Activated naive CD4-positive, alpha-beta T cell treated with anti-CD3 and anti-CD28 coated beads for 36 hours (primary cell): ENCODE data around the gene EIF2A. TPM values are rescaled to one million over a fixed set of nuclear protein-coding genes. Genes with fewer than 3 reads are reported as not detected.

Experiments used
- CTCF ChIA-PET: fragments of 350-600 bp; sonication (Branson Sonifier 250); formaldehyde crosslinking; loops from one replicate; lab custom pipeline; 2021; ENCODE audit warnings: antibody characterized with exemption; lab: Charles Lee
- DNase-seq: peaks from one replicate; pipeline ENCODE4 v3.0.0-alpha.2; 2020
- H3K27ac Mint-ChIP-seq: one replicate; pipeline ENCODE4 v1.8.0; 2021; ENCODE audit warnings: mild to moderate bottlenecking, mixed read lengths
- H3K27me3 Mint-ChIP-seq: one replicate; pipeline ENCODE4 v1.8.0; 2021; ENCODE audit warnings: low read depth, mixed read lengths
- H3K36me3 Mint-ChIP-seq: one replicate; pipeline ENCODE4 v1.8.0; 2021; ENCODE audit warnings: low read depth, mixed read lengths
- H3K4me1 Mint-ChIP-seq: one replicate; pipeline ENCODE4 v1.8.0; 2021; ENCODE audit warnings: low read depth, mixed read lengths
- H3K4me3 Mint-ChIP-seq: one replicate; pipeline ENCODE4 v1.8.0; 2021; ENCODE audit warnings: mild to moderate bottlenecking, moderate library complexity, mixed read lengths
- H3K9me3 Mint-ChIP-seq: one replicate; pipeline ENCODE4 v1.8.0; 2021; ENCODE audit warnings: mixed read lengths
- intact Hi-C: fragments of 100-400 bp; cut with micrococcal nuclease; formaldehyde crosslinking; loops from one replicate; pipeline ENCODE4 v1.15.1; 2023
- total RNA-seq, 2 experiments: library from RNA; stranded (reverse); gene quantifications; one replicate each; pipeline ENCODE4 v1.2.3, GENCODE V29; 2021

Gene EIF2A
- total RNA-seq, 2 experiments from 2014 or later: 133 to 135 TPM

GRCh38 chr3:150521463-150521862, 25.1 kb upstream of the EIF2A start:
- H3K27ac Mint-ChIP-seq: no peak overlapping the region

DNA sequence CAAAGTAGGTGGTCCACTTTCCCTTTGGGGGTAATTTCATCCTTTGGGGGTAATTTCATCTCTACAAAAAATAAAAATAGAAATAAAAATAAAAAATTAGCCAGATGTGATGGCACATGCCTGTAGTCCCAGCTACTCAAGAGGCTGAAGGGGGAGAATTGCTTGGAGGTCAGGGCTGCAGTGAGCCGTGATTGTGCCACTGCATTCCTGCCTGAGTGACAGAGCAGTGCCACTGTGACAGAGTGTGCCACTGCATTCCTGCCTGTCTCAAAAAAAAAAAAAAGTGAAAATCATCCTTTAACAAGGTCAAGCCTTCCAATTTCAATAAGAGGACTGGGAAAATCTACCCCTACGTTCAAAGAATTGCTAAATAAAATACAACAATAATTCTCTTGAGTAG, 23.0 kb upstream of the EIF2A start:
- DNase-seq: no peak
- intact Hi-C loops: no loop called here
- CTCF ChIA-PET: no interaction called here
- no peaks in the 10 kb centered on the region for H3K36me3 Mint-ChIP-seq
- no peaks in the 10 kb centered on the region for H3K9me3 Mint-ChIP-seq
- H3K27ac Mint-ChIP-seq: no peak overlapping the region
- no peak overlapping the region for H3K4me3 Mint-ChIP-seq
- no peaks in the 10 kb centered on the region for H3K27me3 Mint-ChIP-seq
- no peaks in the 10 kb centered on the region for H3K4me1 Mint-ChIP-seq

More at GRCh38 chr3:150521463-150521862, 25.1 kb upstream of the EIF2A start:
- CTCF ChIA-PET: interaction anchor here (0.6 kb wide), 1 partner anchor 26 kb away, joined by 3 read pairs; no protein-coding TSS in a partner anchor
- intact Hi-C loops: no loop called here
- no peaks in the 10 kb centered on the region for H3K4me1 Mint-ChIP-seq
- no peak overlapping the region for H3K4me3 Mint-ChIP-seq
- no peak for DNase-seq
- H3K27me3 Mint-ChIP-seq: no peaks in the 10 kb centered on the region
- peaks cover 5% of the 10 kb centered on the region for H3K9me3 Mint-ChIP-seq
- no peaks in the 10 kb centered on the region for H3K36me3 Mint-ChIP-seq

GRCh38 chr3:150527464-150528255, 18.9 kb upstream of the EIF2A start:
- Mint-ChIP-seq H3K9me3 (no peaks in the 10 kb centered on the region), H3K27me3 (no peaks in the 10 kb centered on the region), H3K36me3 (no peaks in the 10 kb centered on the region), H3K4me1 (peaks cover 8% of the 10 kb centered on the region), H3K27ac (no peak overlapping the region), H3K4me3 (no peak overlapping the region)
- DNase-seq: no peak
- CTCF ChIA-PET: interaction anchor here (0.7 to 2.1 kb wide), 7 partner anchors 13 to 1015 kb away, joined by 3 to 6 read pairs (median 3); no protein-coding TSS in a partner anchor
- intact Hi-C loops: loop anchor here (1.0 to 2.0 kb wide), 5 partner anchors 194 to 619 kb away; no protein-coding TSS in a partner anchor

DNA sequence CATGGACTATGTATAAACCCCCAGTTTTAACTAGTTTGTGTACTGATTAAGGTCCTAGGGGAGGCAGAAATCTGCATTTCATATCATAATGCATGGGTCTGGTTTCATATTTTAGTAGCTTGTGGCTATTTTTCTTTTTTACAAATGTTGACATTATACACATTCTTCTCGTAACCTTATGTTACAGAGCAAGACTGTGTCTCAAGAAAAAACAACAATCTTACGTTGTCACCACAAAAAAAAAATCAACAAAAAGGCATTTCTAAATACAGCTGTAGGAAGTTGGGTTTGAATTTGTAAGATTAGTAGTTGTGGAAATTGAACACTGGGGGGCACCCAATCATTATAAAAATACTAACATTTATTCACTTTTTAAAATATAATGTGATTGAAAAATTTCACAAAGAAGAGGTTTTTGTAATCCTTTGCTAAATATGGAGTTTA, 18.2 kb upstream of the EIF2A start:
- intact Hi-C loops: loop anchor here (1.0 to 2.0 kb wide), 5 partner anchors 193 to 618 kb away; no protein-coding TSS in a partner anchor
- H3K9me3 Mint-ChIP-seq: no peaks in the 10 kb centered on the region
- H3K36me3 Mint-ChIP-seq: no peaks in the 10 kb centered on the region
- no peaks in the 10 kb centered on the region for H3K27me3 Mint-ChIP-seq
- H3K27ac Mint-ChIP-seq: no peak overlapping the region
- DNase-seq: no peak
- CTCF ChIA-PET: interaction anchor here (0.7 to 2.1 kb wide), 8 partner anchors 13 to 1015 kb away, joined by 3 to 6 read pairs (median 3); no protein-coding TSS in a partner anchor
- H3K4me3 Mint-ChIP-seq: no peak overlapping the region
- peaks cover 8% of the 10 kb centered on the region for H3K4me1 Mint-ChIP-seq

DNA sequence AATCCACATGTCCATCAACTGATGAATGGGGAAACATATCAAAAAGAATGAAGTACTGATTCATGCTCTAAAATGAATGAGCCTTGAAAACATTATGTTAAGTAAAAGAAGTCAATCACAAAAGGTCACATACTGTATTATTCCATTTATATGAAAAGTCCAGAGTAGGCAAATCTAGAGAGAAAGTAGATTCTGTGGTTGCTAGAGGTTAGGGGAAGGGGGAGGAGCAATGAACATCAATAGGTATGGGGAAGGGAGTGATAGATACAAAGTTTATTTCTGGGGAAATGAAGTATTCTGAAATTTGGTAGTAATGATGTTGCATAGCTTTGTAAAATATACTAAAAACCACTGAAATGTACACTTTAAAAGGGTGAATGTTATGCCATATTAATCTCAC, 14.8 kb upstream of the EIF2A start:
- no peaks in the 10 kb centered on the region for H3K27me3 Mint-ChIP-seq
- H3K4me1 Mint-ChIP-seq: peaks cover 8% of the 10 kb centered on the region
- H3K36me3 Mint-ChIP-seq: no peaks in the 10 kb centered on the region
- H3K4me3 Mint-ChIP-seq: no peak overlapping the region
- DNase-seq: no peak
- intact Hi-C loops: loop anchor here (2.0 kb wide), 1 partner anchor 13 kb away; no protein-coding TSS in a partner anchor
- CTCF ChIA-PET: interaction anchor here (0.6 kb wide), 1 partner anchor 938 kb away, joined by 5 read pairs; no protein-coding TSS in a partner anchor
- H3K27ac Mint-ChIP-seq: no peak overlapping the region
- no peaks in the 10 kb centered on the region for H3K9me3 Mint-ChIP-seq

GRCh38 chr3:150535204-150535603, 11.4 kb upstream of the EIF2A start:
- Mint-ChIP-seq H3K36me3 (no peaks in the 10 kb centered on the region), H3K27ac (no peak overlapping the region), H3K4me1 (peaks cover 8% of the 10 kb centered on the region), H3K4me3 (no peak overlapping the region), H3K9me3 (no peaks in the 10 kb centered on the region), H3K27me3 (no peaks in the 10 kb centered on the region)
- CTCF ChIA-PET: interaction anchor here (0.7 kb wide), 1 partner anchor 212 kb away, joined by 3 read pairs; no protein-coding TSS in a partner anchor
- intact Hi-C loops: no loop called here
- DNase-seq: no peak

GRCh38 chr3:150538324-150539208, 8.0 kb upstream of the EIF2A start:
- Mint-ChIP-seq H3K4me1 (peaks cover 24% of the 10 kb centered on the region), H3K27ac (no peak overlapping the region)

DNA sequence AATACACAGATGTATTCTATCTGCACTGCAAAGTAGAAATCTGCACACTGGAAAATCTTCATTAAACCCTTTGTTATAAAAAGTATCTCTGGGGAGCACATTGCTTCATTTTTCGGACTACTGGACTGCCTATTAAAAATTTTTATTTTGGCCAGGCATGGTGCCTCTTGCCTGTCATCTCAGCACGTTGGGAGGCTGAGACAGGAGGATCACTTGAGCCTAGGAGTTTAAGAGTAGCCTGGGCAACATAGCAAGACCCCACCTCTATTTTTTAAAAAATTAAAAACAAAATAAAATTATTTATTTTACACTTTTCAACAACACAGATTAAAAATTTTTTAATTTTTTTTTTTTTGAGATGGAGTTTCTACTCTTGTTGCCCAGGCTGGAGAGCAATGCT, 6.3 kb upstream of the EIF2A start:
- CTCF ChIA-PET: no interaction called here
- Mint-ChIP-seq H3K4me1 (peaks cover 37% of the 10 kb centered on the region), H3K36me3 (peaks cover 29% of the 10 kb centered on the region), H3K9me3 (no peaks in the 10 kb centered on the region), H3K27ac (no peak overlapping the region), H3K27me3 (no peaks in the 10 kb centered on the region), H3K4me3 (no peak overlapping the region)
- DNase-seq: no peak
- intact Hi-C loops: loop anchor here (10.0 kb wide), 1 partner anchor 1655 kb away; no protein-coding TSS in a partner anchor

More at GRCh38 chr3:150538324-150539208, 8.0 kb upstream of the EIF2A start:
- H3K27me3 Mint-ChIP-seq: no peaks in the 10 kb centered on the region
- CTCF ChIA-PET: interaction anchor here (0.5 kb wide), 1 partner anchor 176 kb away, joined by 3 read pairs; no protein-coding TSS in a partner anchor
- DNase-seq: no peak
- H3K9me3 Mint-ChIP-seq: no peaks in the 10 kb centered on the region
- no peak overlapping the region for H3K4me3 Mint-ChIP-seq
- H3K36me3 Mint-ChIP-seq: peaks cover 19% of the 10 kb centered on the region
- intact Hi-C loops: no loop called here

DNA sequence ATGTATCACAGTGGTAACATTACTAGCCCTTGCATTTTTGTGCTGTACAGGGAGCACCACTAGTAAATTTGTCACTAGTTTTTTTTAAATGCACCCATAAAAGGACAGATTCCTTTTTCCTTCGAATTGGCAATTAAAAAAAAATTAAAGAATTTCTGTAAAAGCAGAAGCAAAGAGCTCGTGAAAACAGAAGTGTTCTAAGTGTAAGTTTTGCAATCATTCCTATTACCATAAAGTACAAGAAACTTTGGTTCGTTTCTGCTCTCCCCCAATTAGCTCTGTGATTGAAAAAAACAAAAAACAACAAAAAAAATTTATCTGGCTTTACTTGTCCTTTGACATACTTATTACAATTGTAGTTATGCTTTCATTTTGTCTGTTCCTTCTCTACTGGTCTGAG, 5.6 kb upstream of the EIF2A start:
- CTCF ChIA-PET: interaction anchor here (0.7 to 0.8 kb wide), 2 partner anchors 12 to 95 kb away, joined by 3 read pairs; no protein-coding TSS in a partner anchor
- H3K27me3 Mint-ChIP-seq: no peaks in the 10 kb centered on the region
- H3K4me3 Mint-ChIP-seq: no peak overlapping the region

DNA sequence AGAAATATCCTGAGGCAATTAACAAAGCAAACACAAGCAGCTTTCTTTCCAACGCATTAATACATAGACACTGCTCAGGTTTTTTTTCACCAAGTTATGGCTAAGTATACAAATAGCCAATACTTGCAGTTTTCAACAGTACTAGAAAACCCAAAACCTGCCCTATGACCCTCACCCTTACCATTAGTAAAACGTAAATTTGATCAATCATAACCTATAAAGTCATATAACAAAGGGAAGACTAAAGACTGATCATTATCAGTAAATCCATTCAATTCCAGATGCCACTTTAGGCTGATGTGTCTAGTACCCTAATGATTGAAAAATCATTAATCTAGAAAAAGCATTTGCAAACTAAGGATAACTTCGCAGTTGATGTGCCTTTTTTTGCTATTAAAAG, 3.5 kb upstream of the EIF2A start:
- Mint-ChIP-seq H3K9me3 (no peaks in the 10 kb centered on the region), H3K4me1 (peaks cover 48% of the 10 kb centered on the region), H3K4me3 (no peak overlapping the region), H3K36me3 (peaks cover 37% of the 10 kb centered on the region), H3K27me3 (no peaks in the 10 kb centered on the region), H3K27ac (peak overlapping the region; percentile 59)
- CTCF ChIA-PET: interaction anchor here (0.6 to 1.5 kb wide), 2 partner anchors 16 to 86 kb away, joined by 3 to 4 read pairs; no protein-coding TSS in a partner anchor
- DNase-seq: no peak
- intact Hi-C loops: loop anchor here (10.0 kb wide), 1 partner anchor 1652 kb away; no protein-coding TSS in a partner anchor

More for the DNA sequence above, 5.6 kb upstream of the EIF2A start:
- peak overlapping the region; percentile 71 for H3K27ac Mint-ChIP-seq
- no peaks in the 10 kb centered on the region for H3K9me3 Mint-ChIP-seq
- intact Hi-C loops: loop anchor here (10.0 kb wide), 1 partner anchor 1654 kb away; no protein-coding TSS in a partner anchor
- H3K4me1 Mint-ChIP-seq: peaks cover 37% of the 10 kb centered on the region
- peaks cover 34% of the 10 kb centered on the region for H3K36me3 Mint-ChIP-seq
- no peak for DNase-seq

DNA sequence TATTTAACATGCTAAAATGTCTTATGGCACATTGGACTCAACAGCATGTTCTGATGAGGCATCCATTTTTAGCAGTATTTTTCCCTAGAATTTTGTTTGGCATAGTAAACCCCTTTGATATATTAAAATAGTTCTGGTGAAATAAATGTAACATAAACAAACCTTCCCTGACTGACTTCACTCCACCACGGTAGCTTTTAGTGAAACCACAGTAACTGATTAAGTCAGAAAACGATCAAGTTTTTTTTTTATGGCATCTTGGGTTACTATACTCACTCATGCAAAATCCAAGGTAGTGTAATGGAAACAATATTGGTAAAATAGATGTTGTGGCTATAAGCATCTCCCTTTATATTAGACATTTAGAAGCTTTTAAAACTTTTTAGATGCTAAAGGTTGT, 3.1 kb upstream of the EIF2A start:
- H3K27ac Mint-ChIP-seq: peak overlapping the region; percentile 59
- no peaks in the 10 kb centered on the region for H3K27me3 Mint-ChIP-seq
- H3K4me1 Mint-ChIP-seq: peaks cover 52% of the 10 kb centered on the region
- no peaks in the 10 kb centered on the region for H3K9me3 Mint-ChIP-seq
- no peak for DNase-seq
- H3K36me3 Mint-ChIP-seq: peaks cover 40% of the 10 kb centered on the region
- H3K4me3 Mint-ChIP-seq: no peak overlapping the region
- CTCF ChIA-PET: interaction anchor here (0.6 to 1.5 kb wide), 3 partner anchors 16 to 86 kb away, joined by 3 to 5 read pairs (median 4); no protein-coding TSS in a partner anchor
- intact Hi-C loops: loop anchor here (10.0 kb wide), 1 partner anchor 1651 kb away; no protein-coding TSS in a partner anchor
